GM19397 (cell line): ENCODE measurements around the gene DHX35.

ENCODE experiments used
- ATAC-seq: cut with Tn5 transposase; IDR thresholded peaks from one replicate; pipeline ENCODE4 v1.9.1; 2021; ENCODE audit warnings: mild to moderate bottlenecking, moderate library complexity; ENCODE audit not compliant: unreplicated experiment

DHX35 gene

GRCh38 chr20:39052676-39053075 lies 90.5 kb downstream of the DHX35 start:
- no peak for ATAC-seq

- ATAC-seq = no peak
Measured at GRCh38 chr20:39057143-39057542, 95.0 kb downstream of the DHX35 start.

GRCh38 chr20:39057911-39058310 lies 95.8 kb downstream of the DHX35 start:
- ATAC-seq = no peak

GRCh38 chr20:39059036-39059435 lies 96.9 kb downstream of the DHX35 start:
- no peak for ATAC-seq

GRCh38 chr20:39066471-39067242 lies 104.5 kb downstream of the DHX35 start:
- ATAC-seq = no peak

- no peak for ATAC-seq
Measured at GRCh38 chr20:39067526-39068216, 105.5 kb downstream of the DHX35 start.

- no peak for ATAC-seq
Measured at GRCh38 chr20:39069976-39070375, 107.8 kb downstream of the DHX35 start.

- no peak for ATAC-seq
Measured at GRCh38 chr20:39070484-39071231, 108.5 kb downstream of the DHX35 start.

GRCh38 chr20:39072132-39072531 lies 110.0 kb downstream of the DHX35 start:
- no peak for ATAC-seq

- ATAC-seq = no peak
Measured at GRCh38 chr20:39072653-39073052, 110.5 kb downstream of the DHX35 start.

GRCh38 chr20:39075731-39076130 lies 113.6 kb downstream of the DHX35 start:
- ATAC-seq = no peak

GRCh38 chr20:39076958-39077357 lies 114.8 kb downstream of the DHX35 start:
- ATAC-seq = no peak

GRCh38 chr20:39080326-39080725 lies 118.2 kb downstream of the DHX35 start:
- no peak for ATAC-seq

- no peak for ATAC-seq
Measured at GRCh38 chr20:39081255-39081654, 119.1 kb downstream of the DHX35 start.

- no peak for ATAC-seq
Measured at GRCh38 chr20:39082622-39083398, 120.7 kb downstream of the DHX35 start.

- ATAC-seq = no peak
Measured at GRCh38 chr20:39083761-39084160, 121.6 kb downstream of the DHX35 start.

- ATAC-seq = no peak
Measured at GRCh38 chr20:39089029-39089428, 126.9 kb downstream of the DHX35 start.
